HepG2 (cell line): ENCODE results near the gene CACNG1. TPM values are rescaled to one million over a fixed set of nuclear protein-coding genes. Genes with fewer than 3 reads are reported as not detected.

Experiments used
- CCDC6 ChIP-seq: sonication (generic); formaldehyde crosslinking; IDR thresholded peaks from 2 replicates; pipeline ENCODE4 v1.8.1; 2022; ENCODE audit warnings: mild to moderate bottlenecking, missing genetic modification reagents, moderate library complexity
- CEBPG ChIP-seq: IDR thresholded peaks from 2 replicates; pipeline ENCODE4 v1.6.1; 2016
- GATAD1 ChIP-seq: IDR thresholded peaks from 2 replicates; pipeline ENCODE4 v1.6.1; 2016; ENCODE audit warnings: missing genetic modification reagents, missing compliant biosample characterization
- HMG20A ChIP-seq: IDR thresholded peaks from 2 replicates; pipeline ENCODE4 v1.6.1; 2016; ENCODE audit warnings: borderline replicate concordance
- HMGA1 ChIP-seq: sonication (generic); formaldehyde crosslinking; conservative IDR thresholded peaks from 2 replicates; pipeline ENCODE4 v1.4.0; 2020; ENCODE audit warnings: missing genetic modification reagents
- ISX ChIP-seq: sonication (generic); formaldehyde crosslinking; conservative IDR thresholded peaks from 2 replicates; pipeline ENCODE4 v1.5.0; 2020; ENCODE audit warnings: missing genetic modification reagents
- KLF12 ChIP-seq: sonication (generic); formaldehyde crosslinking; IDR thresholded peaks from 2 replicates; pipeline ENCODE4 v1.4.0; 2020; ENCODE audit warnings: missing genetic modification reagents, borderline replicate concordance
- PHF5A ChIP-seq: IDR thresholded peaks from one replicate; pipeline ENCODE4 v1.6.1; 2018; ENCODE audit warnings: low read depth, missing genetic modification reagents; ENCODE audit not compliant: unreplicated experiment
- TCF7L2 ChIP-seq: IDR thresholded peaks from 2 replicates; pipeline ENCODE4 v1.6.1; 2011; ENCODE audit warnings: mild to moderate bottlenecking, low read depth, low read length, moderate library complexity
- ZNF558 ChIP-seq: sonication (generic); formaldehyde crosslinking; IDR thresholded peaks from 2 replicates; pipeline ENCODE4 v1.9.0; 2022; ENCODE audit warnings: mild to moderate bottlenecking, missing genetic modification reagents, borderline replicate concordance
- ZNF616 ChIP-seq: sonication (generic); formaldehyde crosslinking; IDR thresholded peaks from 2 replicates; pipeline ENCODE4 v1.5.0; 2020; ENCODE audit warnings: low read depth, mild to moderate bottlenecking, missing genetic modification reagents
- polyA plus RNA-seq, 8 experiments: library from polyadenylated mRNA; depleted of rRNA in 3 of 8; stranded (reverse) in 7 of 8; unstranded in 1 of 8; fragments of >200 nt; fragmentation: Illumina TruSeq in 4 of 8; extraction: Trizol in 4 of 8; gene quantifications; 2 replicates each; pipeline versions ENCODE4 v1.2.1 to v1.2.3, GENCODE V29; 2011 to 2016; ENCODE audit warnings: low read depth in 4 of 8, missing spikeins in 1 of 8, mixed read lengths in 1 of 8; ENCODE audit not compliant: insufficient read depth in 1 of 8
- total RNA-seq, 5 experiments: library from RNA; depleted of rRNA; stranded (reverse); fragments of >200 nt; fragmentation: Illumina TruSeq; extraction: Trizol; gene quantifications; 2 replicates each; pipeline ENCODE4 v1.2.3, GENCODE V29; 2016; ENCODE audit warnings: low read depth in 1 of 5
- TF ChIP-seq, protein P1 (sequence below): IDR thresholded peaks from 2 replicates; pipeline ENCODE4 v1.4.0; 2020; ENCODE audit warnings: mild to moderate bottlenecking, missing genetic modification reagents
- TF ChIP-seq, protein P2 (sequence below): sonication (generic); formaldehyde crosslinking; conservative IDR thresholded peaks from 2 replicates; pipeline ENCODE4 v1.4.0; 2020; ENCODE audit warnings: missing genetic modification reagents
- TF ChIP-seq, protein P3 (sequence below): IDR thresholded peaks from 2 replicates; pipeline ENCODE4 v1.6.1; 2012; ENCODE audit warnings: inconsistent platforms
- TF ChIP-seq, protein P4 (sequence below): sonication (generic); formaldehyde crosslinking; IDR thresholded peaks from 2 replicates; pipeline ENCODE4 v1.5.0; 2020; ENCODE audit warnings: mild to moderate bottlenecking, missing genetic modification reagents
- TF ChIP-seq, protein P5 (sequence below): sonication (generic); formaldehyde crosslinking; IDR thresholded peaks from 2 replicates; pipeline ENCODE4 v1.4.0; 2020; ENCODE audit warnings: missing genetic modification reagents
- TF ChIP-seq, protein P6 (sequence below): sonication (generic); formaldehyde crosslinking; IDR thresholded peaks from 2 replicates; pipeline ENCODE4 v1.4.0; 2020; ENCODE audit warnings: missing genetic modification reagents, mild to moderate bottlenecking, borderline replicate concordance

Gene CACNG1
- total and polyA plus RNA-seq, 2 of the 13 experiments (the other 11 are each of a cell fraction or from before 2014, with no cell fraction given): not detected

DNA sequence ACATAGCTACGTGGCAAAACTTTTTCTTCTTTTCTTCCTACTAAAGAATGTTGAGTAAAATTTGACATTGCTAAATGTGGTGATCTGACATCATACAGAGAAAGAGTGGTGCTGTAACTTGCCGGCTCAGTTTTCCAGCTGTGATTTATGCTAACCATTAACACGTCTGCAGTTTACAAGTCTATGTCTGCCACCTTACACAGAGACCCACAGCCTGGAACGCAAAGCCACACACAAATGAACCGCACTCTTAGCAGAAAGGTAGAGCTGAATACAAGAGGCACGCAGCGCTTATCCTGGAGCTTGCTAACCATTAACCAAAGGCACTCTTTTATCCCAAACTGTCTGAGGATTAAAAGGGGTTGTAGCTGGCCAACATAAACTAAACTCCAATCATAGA lies 31.9 kb downstream of the CACNG1 start (continued):
- TF ChIP-seq, protein P1, sequence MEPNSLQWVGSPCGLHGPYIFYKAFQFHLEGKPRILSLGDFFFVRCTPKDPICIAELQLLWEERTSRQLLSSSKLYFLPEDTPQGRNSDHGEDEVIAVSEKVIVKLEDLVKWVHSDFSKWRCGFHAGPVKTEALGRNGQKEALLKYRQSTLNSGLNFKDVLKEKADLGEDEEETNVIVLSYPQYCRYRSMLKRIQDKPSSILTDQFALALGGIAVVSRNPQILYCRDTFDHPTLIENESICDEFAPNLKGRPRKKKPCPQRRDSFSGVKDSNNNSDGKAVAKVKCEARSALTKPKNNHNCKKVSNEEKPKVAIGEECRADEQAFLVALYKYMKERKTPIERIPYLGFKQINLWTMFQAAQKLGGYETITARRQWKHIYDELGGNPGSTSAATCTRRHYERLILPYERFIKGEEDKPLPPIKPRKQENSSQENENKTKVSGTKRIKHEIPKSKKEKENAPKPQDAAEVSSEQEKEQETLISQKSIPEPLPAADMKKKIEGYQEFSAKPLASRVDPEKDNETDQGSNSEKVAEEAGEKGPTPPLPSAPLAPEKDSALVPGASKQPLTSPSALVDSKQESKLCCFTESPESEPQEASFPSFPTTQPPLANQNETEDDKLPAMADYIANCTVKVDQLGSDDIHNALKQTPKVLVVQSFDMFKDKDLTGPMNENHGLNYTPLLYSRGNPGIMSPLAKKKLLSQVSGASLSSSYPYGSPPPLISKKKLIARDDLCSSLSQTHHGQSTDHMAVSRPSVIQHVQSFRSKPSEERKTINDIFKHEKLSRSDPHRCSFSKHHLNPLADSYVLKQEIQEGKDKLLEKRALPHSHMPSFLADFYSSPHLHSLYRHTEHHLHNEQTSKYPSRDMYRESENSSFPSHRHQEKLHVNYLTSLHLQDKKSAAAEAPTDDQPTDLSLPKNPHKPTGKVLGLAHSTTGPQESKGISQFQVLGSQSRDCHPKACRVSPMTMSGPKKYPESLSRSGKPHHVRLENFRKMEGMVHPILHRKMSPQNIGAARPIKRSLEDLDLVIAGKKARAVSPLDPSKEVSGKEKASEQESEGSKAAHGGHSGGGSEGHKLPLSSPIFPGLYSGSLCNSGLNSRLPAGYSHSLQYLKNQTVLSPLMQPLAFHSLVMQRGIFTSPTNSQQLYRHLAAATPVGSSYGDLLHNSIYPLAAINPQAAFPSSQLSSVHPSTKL (CRISPR knock-in tag): peak; percentile 80
- TF ChIP-seq ISX (CRISPR knock-in tag) (no peak), CEBPG (CRISPR knock-in tag) (no peak), HMGA1 (CRISPR knock-in tag) (no peak), HMG20A (CRISPR knock-in tag) (peak; percentile 52; the same call in 1 of the 2 replicates), GATAD1 (CRISPR knock-in tag) (peak; percentile 22; the same call in 1 of the 2 replicates), ZNF616 (no peak), TCF7L2 (no peak), ZNF558 (CRISPR knock-in tag) (no peak), CCDC6 (CRISPR knock-in tag) (no peak), KLF12 (CRISPR knock-in tag) (no peak), PHF5A (CRISPR knock-in tag) (peak; percentile 86)
- TF ChIP-seq, protein P2, sequence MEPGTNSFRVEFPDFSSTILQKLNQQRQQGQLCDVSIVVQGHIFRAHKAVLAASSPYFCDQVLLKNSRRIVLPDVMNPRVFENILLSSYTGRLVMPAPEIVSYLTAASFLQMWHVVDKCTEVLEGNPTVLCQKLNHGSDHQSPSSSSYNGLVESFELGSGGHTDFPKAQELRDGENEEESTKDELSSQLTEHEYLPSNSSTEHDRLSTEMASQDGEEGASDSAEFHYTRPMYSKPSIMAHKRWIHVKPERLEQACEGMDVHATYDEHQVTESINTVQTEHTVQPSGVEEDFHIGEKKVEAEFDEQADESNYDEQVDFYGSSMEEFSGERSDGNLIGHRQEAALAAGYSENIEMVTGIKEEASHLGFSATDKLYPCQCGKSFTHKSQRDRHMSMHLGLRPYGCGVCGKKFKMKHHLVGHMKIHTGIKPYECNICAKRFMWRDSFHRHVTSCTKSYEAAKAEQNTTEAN: no peak
- TF ChIP-seq, protein P3, sequence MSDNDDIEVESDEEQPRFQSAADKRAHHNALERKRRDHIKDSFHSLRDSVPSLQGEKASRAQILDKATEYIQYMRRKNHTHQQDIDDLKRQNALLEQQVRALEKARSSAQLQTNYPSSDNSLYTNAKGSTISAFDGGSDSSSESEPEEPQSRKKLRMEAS: no peak
- TF ChIP-seq, protein P4, sequence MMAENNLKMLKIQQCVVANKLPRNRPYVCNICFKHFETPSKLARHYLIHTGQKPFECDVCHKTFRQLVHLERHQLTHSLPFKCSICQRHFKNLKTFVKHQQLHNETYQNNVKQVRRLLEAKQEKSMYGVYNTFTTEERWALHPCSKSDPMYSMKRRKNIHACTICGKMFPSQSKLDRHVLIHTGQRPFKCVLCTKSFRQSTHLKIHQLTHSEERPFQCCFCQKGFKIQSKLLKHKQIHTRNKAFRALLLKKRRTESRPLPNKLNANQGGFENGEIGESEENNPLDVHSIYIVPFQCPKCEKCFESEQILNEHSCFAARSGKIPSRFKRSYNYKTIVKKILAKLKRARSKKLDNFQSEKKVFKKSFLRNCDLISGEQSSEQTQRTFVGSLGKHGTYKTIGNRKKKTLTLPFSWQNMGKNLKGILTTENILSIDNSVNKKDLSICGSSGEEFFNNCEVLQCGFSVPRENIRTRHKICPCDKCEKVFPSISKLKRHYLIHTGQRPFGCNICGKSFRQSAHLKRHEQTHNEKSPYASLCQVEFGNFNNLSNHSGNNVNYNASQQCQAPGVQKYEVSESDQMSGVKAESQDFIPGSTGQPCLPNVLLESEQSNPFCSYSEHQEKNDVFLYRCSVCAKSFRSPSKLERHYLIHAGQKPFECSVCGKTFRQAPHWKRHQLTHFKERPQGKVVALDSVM: no peak
- TF ChIP-seq, protein P5, sequence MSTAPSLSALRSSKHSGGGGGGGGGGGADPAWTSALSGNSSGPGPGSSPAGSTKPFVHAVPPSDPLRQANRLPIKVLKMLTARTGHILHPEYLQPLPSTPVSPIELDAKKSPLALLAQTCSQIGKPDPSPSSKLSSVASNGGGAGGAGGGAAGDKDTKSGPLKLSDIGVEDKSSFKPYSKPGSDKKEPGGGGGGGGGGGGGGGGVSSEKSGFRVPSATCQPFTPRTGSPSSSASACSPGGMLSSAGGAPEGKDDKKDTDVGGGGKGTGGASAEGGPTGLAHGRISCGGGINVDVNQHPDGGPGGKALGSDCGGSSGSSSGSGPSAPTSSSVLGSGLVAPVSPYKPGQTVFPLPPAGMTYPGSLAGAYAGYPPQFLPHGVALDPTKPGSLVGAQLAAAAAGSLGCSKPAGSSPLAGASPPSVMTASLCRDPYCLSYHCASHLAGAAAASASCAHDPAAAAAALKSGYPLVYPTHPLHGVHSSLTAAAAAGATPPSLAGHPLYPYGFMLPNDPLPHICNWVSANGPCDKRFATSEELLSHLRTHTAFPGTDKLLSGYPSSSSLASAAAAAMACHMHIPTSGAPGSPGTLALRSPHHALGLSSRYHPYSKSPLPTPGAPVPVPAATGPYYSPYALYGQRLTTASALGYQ (CRISPR knock-in tag): peak; percentile 49; the same call in 1 of the 2 replicates
- TF ChIP-seq, protein P6, sequence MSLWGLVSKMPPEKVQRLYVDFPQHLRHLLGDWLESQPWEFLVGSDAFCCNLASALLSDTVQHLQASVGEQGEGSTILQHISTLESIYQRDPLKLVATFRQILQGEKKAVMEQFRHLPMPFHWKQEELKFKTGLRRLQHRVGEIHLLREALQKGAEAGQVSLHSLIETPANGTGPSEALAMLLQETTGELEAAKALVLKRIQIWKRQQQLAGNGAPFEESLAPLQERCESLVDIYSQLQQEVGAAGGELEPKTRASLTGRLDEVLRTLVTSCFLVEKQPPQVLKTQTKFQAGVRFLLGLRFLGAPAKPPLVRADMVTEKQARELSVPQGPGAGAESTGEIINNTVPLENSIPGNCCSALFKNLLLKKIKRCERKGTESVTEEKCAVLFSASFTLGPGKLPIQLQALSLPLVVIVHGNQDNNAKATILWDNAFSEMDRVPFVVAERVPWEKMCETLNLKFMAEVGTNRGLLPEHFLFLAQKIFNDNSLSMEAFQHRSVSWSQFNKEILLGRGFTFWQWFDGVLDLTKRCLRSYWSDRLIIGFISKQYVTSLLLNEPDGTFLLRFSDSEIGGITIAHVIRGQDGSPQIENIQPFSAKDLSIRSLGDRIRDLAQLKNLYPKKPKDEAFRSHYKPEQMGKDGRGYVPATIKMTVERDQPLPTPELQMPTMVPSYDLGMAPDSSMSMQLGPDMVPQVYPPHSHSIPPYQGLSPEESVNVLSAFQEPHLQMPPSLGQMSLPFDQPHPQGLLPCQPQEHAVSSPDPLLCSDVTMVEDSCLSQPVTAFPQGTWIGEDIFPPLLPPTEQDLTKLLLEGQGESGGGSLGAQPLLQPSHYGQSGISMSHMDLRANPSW (CRISPR knock-in tag): no peak
